Activated CD4-positive, alpha-beta T cell treated with anti-CD3 and anti-CD28 coated beads, Interleukin-2, amount 10 ng/mL, durations not matched to agents 24 days and 14 days (primary cell): Measurements from ENCODE around the gene TMA7. TPM values are rescaled to one million over a fixed set of nuclear protein-coding genes. Genes with fewer than 3 reads are reported as not detected.
"Not testable (repeated sequence)": the region's sequence is repeated elsewhere in the genome, so short reads cannot be mapped to it uniquely, and the experiment has no call there.

ENCODE experiments used
- DNase-seq: peaks from one replicate; pipeline ENCODE4 v3.0.0; 2022
- H3K27ac Mint-ChIP-seq: one replicate; pipeline ENCODE4 v1.8.0; 2022; ENCODE audit warnings: mild to moderate bottlenecking, mixed read lengths
- H3K27me3 Mint-ChIP-seq: one replicate; pipeline ENCODE4 v1.8.0; 2022; ENCODE audit warnings: mixed read lengths
- H3K36me3 Mint-ChIP-seq: one replicate; pipeline ENCODE4 v1.8.0; 2022; ENCODE audit warnings: low read depth, mild to moderate bottlenecking, mixed read lengths
- H3K4me1 Mint-ChIP-seq: one replicate; pipeline ENCODE4 v1.8.0; 2021; ENCODE audit warnings: mixed read lengths
- H3K4me3 Mint-ChIP-seq: one replicate; pipeline ENCODE4 v1.8.0; 2022; ENCODE audit warnings: mild to moderate bottlenecking, moderate library complexity, mixed read lengths
- H3K9me3 Mint-ChIP-seq: one replicate; pipeline ENCODE4 v1.8.0; 2021; ENCODE audit warnings: mixed read lengths
- intact Hi-C: fragments of 100-400 bp; cut with micrococcal nuclease; formaldehyde crosslinking; loops from one replicate; pipeline ENCODE4 v1.15.1; 2023
- total RNA-seq: library from RNA; stranded (reverse); gene quantifications from 2 replicates; pipeline ENCODE4 v1.2.3, GENCODE V29; 2022

Gene TMA7
- total RNA-seq, 1 donor from 2014 or later: 275 TPM

DNA sequence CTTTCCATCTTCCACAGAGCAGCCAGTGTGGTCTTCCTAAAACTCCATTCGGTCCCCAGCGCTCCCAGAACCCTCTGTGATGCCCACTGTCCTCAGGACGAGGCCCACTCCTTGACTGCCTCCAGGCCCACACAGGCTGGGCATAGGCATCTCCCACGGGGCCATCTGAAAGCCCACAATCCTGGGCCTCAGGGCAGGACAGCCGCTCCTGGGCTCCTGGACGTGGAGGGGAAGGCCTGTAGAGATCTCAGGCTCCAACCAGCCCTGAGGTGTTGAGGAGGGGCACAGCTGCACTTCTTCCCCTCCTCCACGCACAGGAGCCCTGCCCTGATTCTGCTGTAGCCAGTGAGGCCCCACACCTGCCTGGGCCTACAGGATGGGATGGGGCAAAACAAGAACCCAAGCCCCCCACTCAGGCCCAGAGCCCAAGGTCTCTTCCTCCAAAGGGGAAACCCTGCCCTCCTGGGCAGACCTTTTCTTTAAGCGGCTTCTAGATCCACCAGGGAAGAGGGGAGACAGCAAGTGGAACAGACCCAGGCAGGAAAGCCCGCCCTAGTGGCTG is 38.0 kb downstream of the TMA7 start:
- peak; percentile 59 for DNase-seq

DNA sequence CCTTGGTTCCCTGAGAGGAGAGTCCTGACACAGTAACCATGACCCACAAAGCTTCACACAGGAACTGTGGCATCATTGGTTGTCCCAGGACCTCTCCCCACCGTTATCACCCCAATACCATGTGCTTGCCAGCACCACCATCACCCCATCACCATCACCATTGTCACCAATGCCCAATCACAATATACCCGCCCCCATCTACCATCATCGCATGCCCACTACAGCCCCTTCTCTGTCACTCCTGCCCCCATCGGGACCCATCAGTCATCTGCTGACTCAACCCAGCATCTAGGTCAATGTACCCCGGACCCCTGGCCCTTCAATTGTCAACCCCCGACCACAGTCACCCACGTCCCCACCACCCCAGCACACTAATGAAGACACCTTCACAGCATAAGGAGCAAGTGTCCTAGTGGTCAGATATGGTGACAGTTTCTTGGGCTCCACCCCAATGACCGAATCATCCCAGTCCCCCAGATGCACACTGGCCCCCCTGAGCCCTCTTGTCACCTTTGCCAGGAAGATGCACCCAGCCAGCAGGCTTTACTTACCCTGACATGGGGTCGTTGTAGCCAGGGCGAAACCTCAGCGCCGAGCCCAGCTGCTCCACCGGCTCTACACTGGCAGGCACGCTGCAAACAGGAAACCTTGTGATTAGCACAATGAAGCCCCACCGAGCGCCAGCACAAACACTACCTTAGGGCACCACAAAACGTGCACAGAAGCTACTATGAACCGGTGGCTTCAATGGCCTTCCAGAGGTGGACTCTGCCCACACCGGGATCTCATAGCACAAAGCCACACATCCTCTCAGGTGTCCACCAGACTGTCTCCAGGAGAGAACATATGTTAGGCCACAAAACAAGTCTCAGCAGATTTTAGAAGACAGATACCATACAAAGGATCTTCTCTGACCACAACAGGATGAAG is 38.8 kb downstream of the TMA7 start:
- no peaks in the 10 kb centered on the region for H3K27me3 Mint-ChIP-seq
- H3K36me3 Mint-ChIP-seq: peaks cover 23% of the 10 kb centered on the region
- H3K9me3 Mint-ChIP-seq: no peaks in the 10 kb centered on the region
- intact Hi-C loops: loop anchor here (10.0 kb wide), 1 partner anchor 1846 kb away; the partner anchor contains the start of genes HYAL2 and TUSC2
- H3K4me1 Mint-ChIP-seq: peaks cover 30% of the 10 kb centered on the region
- peak; percentile 89 for DNase-seq
- peak overlapping the region; percentile 80 for H3K4me3 Mint-ChIP-seq
- peak overlapping the region; percentile 98 for H3K27ac Mint-ChIP-seq

More for the DNA sequence above, 38.0 kb downstream of the TMA7 start:
- H3K4me3 Mint-ChIP-seq: peak overlapping the region; percentile 80
- H3K4me1 Mint-ChIP-seq: peaks cover 36% of the 10 kb centered on the region
- no peaks in the 10 kb centered on the region for H3K9me3 Mint-ChIP-seq
- intact Hi-C loops: loop anchor here (10.0 kb wide), 1 partner anchor 1847 kb away; the partner anchor contains the start of genes HYAL2 and TUSC2
- H3K36me3 Mint-ChIP-seq: peaks cover 26% of the 10 kb centered on the region
- H3K27me3 Mint-ChIP-seq: no peaks in the 10 kb centered on the region
- H3K27ac Mint-ChIP-seq: peak overlapping the region; percentile 98

DNA sequence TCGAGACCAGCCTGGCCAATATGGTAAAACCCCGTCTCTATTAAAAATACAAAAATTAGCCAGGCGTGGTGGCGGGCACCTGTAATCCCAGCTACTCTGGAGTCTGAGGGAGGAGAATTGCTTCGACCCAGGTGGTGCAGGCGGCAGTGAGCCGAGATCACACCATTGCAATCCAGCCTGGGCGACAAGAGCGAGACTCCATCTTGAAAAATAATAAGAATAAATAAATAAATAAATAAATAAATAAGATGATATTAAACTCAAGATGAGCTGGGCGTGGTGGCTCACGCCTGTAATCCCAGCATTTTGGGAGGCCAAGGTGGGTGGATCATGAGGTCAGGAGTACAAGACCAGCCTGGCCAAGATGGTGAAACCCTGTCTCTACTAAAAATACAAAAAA is 40.8 kb downstream of the TMA7 start:
- Mint-ChIP-seq H3K36me3 (peaks cover 17% of the 10 kb centered on the region), H3K4me1 (peaks cover 23% of the 10 kb centered on the region)
- H3K27ac Mint-ChIP-seq, H3K27me3 Mint-ChIP-seq, H3K4me3 Mint-ChIP-seq, intact Hi-C loops, DNase-seq, H3K9me3 Mint-ChIP-seq: not testable (repeated sequence)

DNA sequence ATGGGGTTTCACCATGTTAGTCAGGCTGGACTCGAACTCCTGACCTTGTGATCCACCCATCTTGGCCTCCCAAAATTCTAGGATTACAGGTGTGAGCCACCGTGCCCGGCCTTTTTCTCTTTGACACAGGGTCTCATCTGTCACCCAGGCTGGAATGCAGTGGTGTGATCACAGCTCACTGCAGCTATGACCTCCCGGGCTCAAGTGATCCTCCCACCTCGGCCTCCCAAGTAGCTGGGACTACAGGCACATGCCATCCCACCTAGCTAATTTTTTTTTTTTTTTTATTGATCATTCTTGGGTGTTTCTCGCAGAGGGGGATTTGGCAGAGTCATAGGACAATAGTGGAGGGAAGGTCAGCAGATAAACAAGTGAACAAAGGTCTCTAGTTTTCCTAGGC is 42.8 kb downstream of the TMA7 start:
- intact Hi-C loops, H3K9me3 Mint-ChIP-seq, H3K27me3 Mint-ChIP-seq, DNase-seq, H3K4me3 Mint-ChIP-seq, H3K27ac Mint-ChIP-seq: not testable (repeated sequence)
- H3K36me3 Mint-ChIP-seq: peaks cover 12% of the 10 kb centered on the region
- peaks cover 17% of the 10 kb centered on the region for H3K4me1 Mint-ChIP-seq

DNA sequence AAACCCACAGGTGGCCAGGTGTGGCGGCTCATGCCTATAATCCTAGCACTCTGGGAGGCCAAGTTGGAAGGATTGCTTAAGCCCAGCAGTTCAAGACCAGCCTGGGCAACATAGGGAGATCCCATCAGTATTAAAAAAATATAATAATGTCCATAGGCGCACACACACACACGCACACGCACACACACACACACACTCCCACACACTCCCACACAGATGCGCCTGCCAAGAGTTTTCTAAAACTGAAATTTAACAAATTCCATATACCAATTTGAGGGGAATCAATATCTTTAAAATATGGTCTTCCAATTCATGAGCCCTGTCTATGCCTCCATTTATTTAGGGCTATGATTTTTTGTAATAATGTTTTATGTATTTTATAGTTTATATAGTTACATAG is 46.9 kb downstream of the TMA7 start:
- H3K36me3 Mint-ChIP-seq: peaks cover 11% of the 10 kb centered on the region
- H3K27ac Mint-ChIP-seq: no peak overlapping the region
- no peaks in the 10 kb centered on the region for H3K9me3 Mint-ChIP-seq
- no peaks in the 10 kb centered on the region for H3K4me1 Mint-ChIP-seq
- DNase-seq: no peak
- no peak overlapping the region for H3K4me3 Mint-ChIP-seq
- H3K27me3 Mint-ChIP-seq: no peaks in the 10 kb centered on the region
- intact Hi-C loops: no loop called here

DNA sequence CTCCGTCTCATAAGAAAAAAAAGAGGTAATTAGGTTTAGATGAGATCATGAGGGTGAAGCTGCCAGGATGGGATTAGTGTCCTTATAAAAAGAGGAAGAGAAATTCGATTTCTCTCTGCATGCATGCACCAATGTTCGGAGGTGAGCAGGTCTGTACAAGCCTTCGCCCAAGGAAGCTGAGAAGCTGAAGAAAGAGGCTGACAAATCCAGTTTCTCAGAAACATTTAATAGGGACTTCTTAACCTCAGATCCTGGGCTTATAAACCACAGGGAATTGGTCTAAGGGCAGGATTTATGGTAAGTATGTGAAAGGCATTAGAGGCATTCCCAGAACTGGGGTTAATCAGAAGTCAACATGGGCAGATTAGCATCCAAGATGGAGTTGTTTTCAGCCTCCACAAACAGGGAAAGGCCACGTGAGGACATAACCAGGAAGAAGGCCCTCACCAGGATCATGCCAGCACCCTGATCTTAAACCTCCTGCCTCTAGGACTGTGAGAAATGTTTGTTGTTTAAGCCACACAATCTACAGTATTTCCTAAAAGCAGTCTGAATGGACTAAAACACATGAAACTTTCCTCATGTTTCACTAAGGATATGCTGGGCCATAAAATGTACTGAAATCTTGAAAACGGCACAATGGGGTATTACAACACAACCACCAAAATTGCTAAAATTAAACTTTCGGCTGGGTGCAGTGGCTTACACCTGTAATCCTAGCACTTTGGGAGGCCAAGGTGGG is 52.6 kb downstream of the TMA7 start:
- intact Hi-C loops: no loop called here
- DNase-seq: no peak
- no peaks in the 10 kb centered on the region for H3K4me1 Mint-ChIP-seq
- no peaks in the 10 kb centered on the region for H3K9me3 Mint-ChIP-seq
- H3K27ac Mint-ChIP-seq: no peak overlapping the region
- peaks cover 18% of the 10 kb centered on the region for H3K36me3 Mint-ChIP-seq
- H3K4me3 Mint-ChIP-seq: no peak overlapping the region
- H3K27me3 Mint-ChIP-seq: no peaks in the 10 kb centered on the region

DNA sequence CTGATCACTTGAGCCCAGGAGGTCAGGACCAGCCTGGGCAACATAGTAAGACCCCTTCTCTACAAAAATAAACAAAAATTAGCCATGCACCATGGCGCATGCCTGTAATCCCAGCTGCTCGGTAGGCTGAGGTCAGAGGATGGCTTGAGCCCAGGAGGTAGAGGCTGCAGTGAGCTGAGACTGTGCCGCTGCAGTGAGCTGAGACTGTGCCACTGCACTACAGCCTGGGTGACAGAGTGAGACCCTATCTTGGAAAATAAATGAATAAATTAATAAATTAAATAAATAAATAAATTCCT is 53.1 kb downstream of the TMA7 start:
- H3K9me3 Mint-ChIP-seq: no peaks in the 10 kb centered on the region
- no peak overlapping the region for H3K4me3 Mint-ChIP-seq
- H3K27me3 Mint-ChIP-seq: no peaks in the 10 kb centered on the region
- DNase-seq: no peak
- intact Hi-C loops: no loop called here
- H3K4me1 Mint-ChIP-seq: peaks cover 2% of the 10 kb centered on the region
- H3K27ac Mint-ChIP-seq: no peak overlapping the region
- H3K36me3 Mint-ChIP-seq: peaks cover 20% of the 10 kb centered on the region

Other genes starting within 250 kb of the TMA7 start
- gene CAMP, start 216.8 kb upstream of the TMA7 start, total RNA-seq: not detected in 2 replicates
- 38.1 and 39.9 TPM in 2 replicates for gene ZNF589, start 199.2 kb upstream of the TMA7 start, total RNA-seq
- gene NME6, start 138.9 kb upstream of the TMA7 start, total RNA-seq: 32.8 and 37.8 TPM in 2 replicates
- not detected in 2 replicates for gene SPINK8, start 106.6 kb upstream of the TMA7 start, total RNA-seq
- gene FBXW12, start 68.0 kb upstream of the TMA7 start, total RNA-seq: 0.14 and 0.28 TPM in 2 replicates
- 5.7 and 6.5 TPM in 2 replicates for gene PLXNB1, start 10.2 kb upstream of the TMA7 start, total RNA-seq
- 24.4 and 25.9 TPM in 2 replicates for gene CCDC51, start 138 bp upstream of the TMA7 start, total RNA-seq
- 18.3 and 20.0 TPM in 2 replicates for gene ATRIP, start 6.5 kb downstream of the TMA7 start, total RNA-seq
- gene SHISA5, start 63.9 kb downstream of the TMA7 start, total RNA-seq: 79.1 and 84.9 TPM in 2 replicates
- 38.2 and 44.0 TPM in 2 replicates for gene PFKFB4, start 116.5 kb downstream of the TMA7 start, total RNA-seq
- gene UCN2, start 123.5 kb downstream of the TMA7 start, total RNA-seq: not detected in 2 replicates
- 0.56 and 0.62 TPM in 2 replicates for gene COL7A1, start 155.1 kb downstream of the TMA7 start, total RNA-seq
- gene UQCRC1, start 169.4 kb downstream of the TMA7 start, total RNA-seq: 224 and 235 TPM in 2 replicates
- 0.64 and 0.89 TPM in 2 replicates for gene TMEM89, start 181.5 kb downstream of the TMA7 start, total RNA-seq
- gene SLC26A6, start 195.2 kb downstream of the TMA7 start, total RNA-seq: 57.2 and 58.2 TPM in 2 replicates
- gene CELSR3, start 222.6 kb downstream of the TMA7 start, total RNA-seq: 14.5 and 15.2 TPM in 2 replicates
- gene NCKIPSD, start 245.7 kb downstream of the TMA7 start, total RNA-seq: 53.1 and 54.1 TPM in 2 replicates